ENCODE measurements around the gene ZNF407. TPM values are rescaled to one million over a fixed set of nuclear protein-coding genes. Genes with fewer than 3 reads are reported as not detected.

ZNF407 gene
- total RNA-seq, 1 donor from 2014 or later, result 14.2 TPM

DNA sequence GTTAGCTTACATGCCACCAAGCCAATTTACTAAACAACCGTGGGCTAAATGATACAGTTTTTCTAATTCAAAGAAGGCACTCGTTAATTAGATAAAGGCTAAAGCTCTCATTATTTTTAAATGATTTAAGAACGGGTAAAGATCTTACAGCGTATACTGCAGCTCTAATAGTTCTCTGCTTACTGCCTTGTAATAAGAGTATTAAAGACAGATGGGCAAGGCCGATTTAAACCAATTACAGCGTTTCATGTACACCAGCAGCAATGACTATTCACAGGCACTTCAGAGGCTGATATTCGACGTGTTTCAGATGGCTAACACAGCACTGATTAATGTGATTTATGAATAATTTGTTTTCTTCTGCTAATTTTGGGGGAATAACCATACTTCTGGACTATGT lies 259.3 kb downstream of the ZNF407 start:
- Mint-ChIP-seq H3K27ac (ENCODE audit: unreplicated experiment) (no peak overlapping the region), H3K36me3 (ENCODE audit: unreplicated experiment) (no peaks in the 10 kb centered on the region), H3K4me3 (ENCODE audit: unreplicated experiment) (no peak overlapping the region)

DNA sequence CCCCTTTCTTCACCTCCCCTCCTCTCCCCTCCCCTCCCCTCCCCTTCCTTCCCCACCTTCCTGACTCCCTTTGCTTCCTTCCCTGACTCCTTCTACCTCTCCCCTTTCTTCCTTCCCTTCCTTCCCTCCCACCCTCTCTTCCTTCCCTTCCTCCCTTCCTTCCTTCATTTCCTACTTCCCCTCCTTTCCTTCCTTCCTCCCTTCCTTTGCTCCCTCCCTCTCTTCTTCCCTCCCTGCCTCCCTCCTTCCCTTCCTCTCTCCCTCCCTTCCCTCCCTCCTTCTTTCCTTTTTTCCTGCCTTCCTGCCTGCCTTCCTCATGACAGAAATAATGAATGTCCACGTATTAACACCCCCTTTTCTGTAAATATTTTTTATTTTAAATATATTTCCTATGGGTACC lies 260.2 kb downstream of the ZNF407 start:
- no peaks in the 10 kb centered on the region for H3K36me3 Mint-ChIP-seq (ENCODE audit: unreplicated experiment)
- no peaks in the 10 kb centered on the region for H3K27me3 Mint-ChIP-seq (ENCODE audit: unreplicated experiment)
- no peaks in the 10 kb centered on the region for H3K9me3 Mint-ChIP-seq (ENCODE audit: unreplicated experiment)

More for the DNA sequence above, 259.3 kb downstream of the ZNF407 start:
- H3K9me3 Mint-ChIP-seq (ENCODE audit: unreplicated experiment), result no peaks in the 10 kb centered on the region
- no peak for TF ChIP-seq CTCF (IDR thresholded peaks at IDR 0.05)
- no peak for DNase-seq (ENCODE audit: extremely low spot score, unreplicated experiment)
- H3K4me1 Mint-ChIP-seq (ENCODE audit: unreplicated experiment), result no peaks in the 10 kb centered on the region
- no peaks in the 10 kb centered on the region for H3K27me3 Mint-ChIP-seq (ENCODE audit: unreplicated experiment)

GRCh38 chr18:74861154-74861553 lies 263.5 kb downstream of the ZNF407 start:
- no peak for TF ChIP-seq CTCF (IDR thresholded peaks at IDR 0.05)
- H3K36me3 Mint-ChIP-seq (ENCODE audit: unreplicated experiment), result no peaks in the 10 kb centered on the region
- DNase-seq (ENCODE audit: extremely low spot score, unreplicated experiment), result no peak
- peaks cover 3% of the 10 kb centered on the region for H3K4me1 Mint-ChIP-seq (ENCODE audit: unreplicated experiment)
- no peak overlapping the region for H3K4me3 Mint-ChIP-seq (ENCODE audit: unreplicated experiment)
- H3K27me3 Mint-ChIP-seq (ENCODE audit: unreplicated experiment), result no peaks in the 10 kb centered on the region
- no peak overlapping the region for H3K27ac Mint-ChIP-seq (ENCODE audit: unreplicated experiment)
- H3K9me3 Mint-ChIP-seq (ENCODE audit: unreplicated experiment), result no peaks in the 10 kb centered on the region

More for the DNA sequence above, 260.2 kb downstream of the ZNF407 start:
- no peak for TF ChIP-seq CTCF (IDR thresholded peaks at IDR 0.05)
- Mint-ChIP-seq H3K4me1 (ENCODE audit: unreplicated experiment) (no peaks in the 10 kb centered on the region), H3K27ac (ENCODE audit: unreplicated experiment) (no peak overlapping the region), H3K4me3 (ENCODE audit: unreplicated experiment) (no peak overlapping the region)
- DNase-seq (ENCODE audit: extremely low spot score, unreplicated experiment), result no peak

GRCh38 chr18:74862094-74862493 lies 264.4 kb downstream of the ZNF407 start:
- no peaks in the 10 kb centered on the region for H3K27me3 Mint-ChIP-seq (ENCODE audit: unreplicated experiment)
- H3K4me1 Mint-ChIP-seq (ENCODE audit: unreplicated experiment), result peaks cover 3% of the 10 kb centered on the region
- no peak overlapping the region for H3K27ac Mint-ChIP-seq (ENCODE audit: unreplicated experiment)
- no peak for DNase-seq (ENCODE audit: extremely low spot score, unreplicated experiment)
- no peak overlapping the region for H3K4me3 Mint-ChIP-seq (ENCODE audit: unreplicated experiment)
- no peaks in the 10 kb centered on the region for H3K36me3 Mint-ChIP-seq (ENCODE audit: unreplicated experiment)
- TF ChIP-seq CTCF (IDR thresholded peaks at IDR 0.05), result no peak
- no peaks in the 10 kb centered on the region for H3K9me3 Mint-ChIP-seq (ENCODE audit: unreplicated experiment)

- no peak overlapping the region for H3K4me3 Mint-ChIP-seq (ENCODE audit: unreplicated experiment)
Observed at GRCh38 chr18:74866577-74866976, 268.9 kb downstream of the ZNF407 start.

More at GRCh38 chr18:74866577-74866976, 268.9 kb downstream of the ZNF407 start:
- Mint-ChIP-seq H3K36me3 (ENCODE audit: unreplicated experiment) (no peaks in the 10 kb centered on the region), H3K27ac (ENCODE audit: unreplicated experiment) (no peak overlapping the region), H3K27me3 (ENCODE audit: unreplicated experiment) (no peaks in the 10 kb centered on the region), H3K9me3 (ENCODE audit: unreplicated experiment) (no peaks in the 10 kb centered on the region), H3K4me1 (ENCODE audit: unreplicated experiment) (peaks cover 21% of the 10 kb centered on the region)
- DNase-seq (ENCODE audit: extremely low spot score, unreplicated experiment), result no peak
- TF ChIP-seq CTCF (IDR thresholded peaks at IDR 0.05), result no peak
